Measurements from ENCODE around the gene ANGEL2. TPM values are rescaled to one million over a fixed set of nuclear protein-coding genes. Genes with fewer than 3 reads are reported as not detected.

The ANGEL2 gene
- total and polyA plus RNA-seq, 2 donors from 2014 or later (not counting 2 experiments from before 2014, with no cell fraction given): 5.9 to 27.7 TPM

Other genes starting within 250 kb of the ANGEL2 start
- 30.3 and 31.1 TPM in 2 replicates for gene NSL1, start 224.1 kb downstream of the ANGEL2 start, total RNA-seq
- gene NSL1, start 224.1 kb downstream of the ANGEL2 start, polyA plus RNA-seq: 15.1 and 18.4 TPM in 2 replicates
- 8.7 and 9.4 TPM in 2 replicates for gene TATDN3, start 224.0 kb downstream of the ANGEL2 start, total RNA-seq
- 8.3 and 8.9 TPM in 2 replicates for gene TATDN3, start 224.0 kb downstream of the ANGEL2 start, polyA plus RNA-seq
- 0.44 TPM in 1 of 2 replicates, not detected in the other for gene SPATA45, start 168.2 kb downstream of the ANGEL2 start, total RNA-seq
- gene SPATA45, start 168.2 kb downstream of the ANGEL2 start, polyA plus RNA-seq: 0.19 TPM in 1 of 2 replicates, not detected in the other
- gene FLVCR1, start 157.6 kb downstream of the ANGEL2 start, total RNA-seq: 11.0 and 11.3 TPM in 2 replicates
- 4.4 and 6.0 TPM in 2 replicates for gene FLVCR1, start 157.6 kb downstream of the ANGEL2 start, polyA plus RNA-seq
- gene VASH2, start 65.3 kb downstream of the ANGEL2 start, total RNA-seq: 0.14 and 0.27 TPM in 2 replicates
- 0.06 and 0.07 TPM in 2 replicates for gene VASH2, start 65.3 kb downstream of the ANGEL2 start, polyA plus RNA-seq
- gene RPS6KC1, start 35.4 kb upstream of the ANGEL2 start, total RNA-seq: 12.4 and 13.1 TPM in 2 replicates
- 3.8 and 4.1 TPM in 2 replicates for gene RPS6KC1, start 35.4 kb upstream of the ANGEL2 start, polyA plus RNA-seq

Measured in foreskin keratinocyte (primary cell).